Neural cell (in vitro differentiated cells): ENCODE data around the gene ARTN.

Experiments used
- CTCF ChIP-seq: fragments of 450-650 bp; IDR thresholded peaks from 2 replicates; pipeline ENCODE4 v1.5.1; 2014; ENCODE audit warnings: antibody characterized with exemption, mild to moderate bottlenecking, moderate library complexity; ENCODE audit not compliant: poor library complexity, severe bottlenecking
- EP300 ChIP-seq: fragments of 450-650 bp; conservative IDR thresholded peaks from 2 replicates; pipeline ENCODE4 v1.6.1; 2014; ENCODE audit warnings: antibody characterized with exemption, mild to moderate bottlenecking, moderate library complexity; ENCODE audit not compliant: poor library complexity, severe bottlenecking
- EZH2 ChIP-seq: fragments of 200-600, 300-800 bp; shearing (Covaris generic), sonication (generic); IDR thresholded peaks from 2 replicates; pipeline ENCODE4 v1.6.1; 2014; ENCODE audit warnings: antibody characterized with exemption, low read length, borderline replicate concordance, mild to moderate bottlenecking; ENCODE audit not compliant: insufficient read depth, poor library complexity, severe bottlenecking
- MXI1 ChIP-seq: fragments of 450-650 bp; conservative IDR thresholded peaks from 2 replicates; pipeline ENCODE4 v1.6.1; 2014; ENCODE audit warnings: antibody characterized with exemption, mild to moderate bottlenecking; ENCODE audit not compliant: poor library complexity, severe bottlenecking
- POLR2AphosphoS5 ChIP-seq: IDR thresholded peaks from 2 replicates; pipeline ENCODE4 v1.6.1; 2012
- RAD21 ChIP-seq: fragments of 450-650 bp; conservative IDR thresholded peaks from 2 replicates; pipeline ENCODE4 v1.6.1; 2014; ENCODE audit warnings: antibody characterized with exemption, mild to moderate bottlenecking, moderate library complexity
- REST ChIP-seq: IDR thresholded peaks from 2 replicates; pipeline ENCODE4 v1.6.1; 2012; ENCODE audit warnings: borderline replicate concordance
- SMC3 ChIP-seq: fragments of 450-650 bp; conservative IDR thresholded peaks from 2 replicates; pipeline ENCODE4 v1.6.1; 2014; ENCODE audit warnings: antibody characterized with exemption, mild to moderate bottlenecking, moderate library complexity; ENCODE audit not compliant: poor library complexity
- TAF1 ChIP-seq: IDR thresholded peaks from 2 replicates; pipeline ENCODE4 v1.6.1; 2012; ENCODE audit warnings: low read depth

- no peak for TF ChIP-seq EP300
- TF ChIP-seq CTCF = no peak
- no peak for TF ChIP-seq EZH2
- TF ChIP-seq RAD21 = no peak
- TF ChIP-seq TAF1 = no peak
- TF ChIP-seq SMC3 = no peak
- TF ChIP-seq POLR2AphosphoS5 = no peak
- no peak for TF ChIP-seq MXI1
- no peak for TF ChIP-seq REST
Observed at GRCh38 chr1:43965316-43965715, 31.7 kb downstream of the ARTN start.
